Small intestine (tissue), 7 donors: ENCODE results near the gene DMRTB1. TPM values are rescaled to one million over a fixed set of nuclear protein-coding genes. Genes with fewer than 3 reads are reported as not detected.

Source experiments
- DNase-seq, 2 donors: peaks; one replicate each; pipeline versions ENCODE4 v3.0.0 to v3.0.0-alpha.2; 2013
- FAIRE-seq: peaks from 2 replicates; lab custom pipeline; 2012; peaks lifted over from hg19 to GRCh38; lab: Jason Lieb, UNC
- H3K27ac ChIP-seq, 3 donors: one replicate each; pipeline ENCODE4 v1.5.1; 2013; ENCODE audit warnings: low read length in 2 of 3, mild to moderate bottlenecking in 2 of 3, control low read depth in 1 of 3, inconsistent platforms in 1 of 3, low read depth in 1 of 3, moderate library complexity in 1 of 3
- H3K27me3 ChIP-seq, 3 donors: one replicate each; pipeline ENCODE4 v1.6.1; 2013; ENCODE audit warnings: low read length in 3 of 3, inconsistent platforms in 1 of 3; ENCODE audit not compliant: control insufficient read depth in 3 of 3, insufficient read depth in 3 of 3
- H3K36me3 ChIP-seq, 3 donors: one replicate each; pipeline ENCODE4 v1.6.1; 2013; ENCODE audit warnings: low read length in 3 of 3, inconsistent platforms in 1 of 3, low read depth in 1 of 3, mild to moderate bottlenecking in 1 of 3, moderate library complexity in 1 of 3; ENCODE audit not compliant: control insufficient read depth in 3 of 3, insufficient read depth in 2 of 3
- H3K4me1 ChIP-seq, 3 donors: one replicate each; pipeline ENCODE4 v1.6.1; 2013; ENCODE audit warnings: low read length in 2 of 3, inconsistent platforms in 1 of 3, low read depth in 1 of 3, mild to moderate bottlenecking in 1 of 3, moderate library complexity in 1 of 3; ENCODE audit not compliant: control insufficient read depth in 3 of 3, insufficient read depth in 2 of 3
- H3K4me3 ChIP-seq, 3 donors: one replicate each; pipeline ENCODE4 v1.5.1; 2013; ENCODE audit warnings: low read length in 3 of 3, control low read depth in 1 of 3, inconsistent platforms in 1 of 3, low read depth in 1 of 3, mild to moderate bottlenecking in 1 of 3, moderate library complexity in 1 of 3
- H3K9me3 ChIP-seq, 2 donors: one replicate each; pipeline ENCODE4 v1.6.1; 2013; ENCODE audit warnings: low read depth in 1 of 2, low read length in 1 of 2; ENCODE audit not compliant: control insufficient read depth in 2 of 2, insufficient read depth in 1 of 2
- WGBS, 3 donors: extraction: QIAGEN DNeasy Blood & Tissue Kit; methylation state at CpG; one replicate each; pipeline ENCODE4 v1.1.7; 2013; 5-methylcytosine and 5-hydroxymethylcytosine counted together
- polyA plus RNA-seq, 4 donors: library from polyadenylated mRNA; stranded (reverse) in 3 of 4; unstranded in 1 of 4; fragments of 200-250 nt in 3 of 4; fragments of 120-200 nt in 1 of 4; gene quantifications; one replicate each; pipeline versions ENCODE4 v1.2.1 to v1.2.3, GENCODE V29; 2013
- donor health status: healthy with polysubstance abuse.
- donor health status: control.
- donor health status: control.
- donor health status: Bipolar disorder and iron deficiency.
- donor health status: healthy.

Gene DMRTB1
- polyA plus RNA-seq, 4 donors = not detected

GRCh38 chr1:53455364-53455991 lies 3.7 kb upstream of the DMRTB1 start:
- Histone ChIP-seq H3K4me3 (no peak overlapping the region), H3K27me3 (peaks cover 0 to 6% (median 0%) of the 10 kb centered on the region in 3 donors), H3K4me1 (no peaks in the 10 kb centered on the region), H3K27ac (no peak overlapping the region), H3K36me3 (no peaks in the 10 kb centered on the region), H3K9me3 (no peaks in the 10 kb centered on the region)
- DNase-seq = no peak
- WGBS, 3 donors = 55 to 68% (median 57%) methylated on average over 6 of the region's 6 CpGs
- FAIRE-seq = no peak

GRCh38 chr1:53458634-53459033 lies 565 bp upstream of the DMRTB1 start:
- Histone ChIP-seq H3K27me3 (peaks cover 0 to 6% (median 0%) of the 10 kb centered on the region in 3 donors), H3K4me3 (no peak overlapping the region), H3K4me1 (no peaks in the 10 kb centered on the region), H3K36me3 (no peaks in the 10 kb centered on the region), H3K9me3 (no peaks in the 10 kb centered on the region), H3K27ac (no peak overlapping the region)
- 75 to 80% (median 77%) methylated on average over 3 of the region's 3 CpGs for WGBS, 3 donors
- FAIRE-seq (no peak), DNase-seq (no peak)

- H3K4me1 ChIP-seq = no peaks in the 10 kb centered on the region
- no peak overlapping the region for H3K27ac ChIP-seq
- H3K27me3 ChIP-seq = peaks cover 0 to 3% (median 0%) of the 10 kb centered on the region in 3 donors
- DNase-seq (no peak), FAIRE-seq (no peak)
- 93 to 95% (median 93%) methylated on average over 25 of the region's 25 CpGs for WGBS, 3 donors
- H3K4me3 ChIP-seq = no peak overlapping the region
- H3K36me3 ChIP-seq = no peaks in the 10 kb centered on the region
- no peaks in the 10 kb centered on the region for H3K9me3 ChIP-seq
These were observed 1.0 kb downstream of the DMRTB1 start for GRCh38 chr1:53460211-53460634.

- H3K27ac ChIP-seq = no peak overlapping the region
- DNase-seq (no peak), FAIRE-seq (no peak)
- no peaks in the 10 kb centered on the region for H3K4me1 ChIP-seq
- H3K4me3 ChIP-seq = no peak overlapping the region
- peaks cover 0 to 2% (median 0%) of the 10 kb centered on the region in 3 donors for H3K27me3 ChIP-seq
- 86 to 88% (median 87%) methylated on average over 29 of the region's 29 CpGs for WGBS, 3 donors
- no peaks in the 10 kb centered on the region for H3K36me3 ChIP-seq
- H3K9me3 ChIP-seq = no peaks in the 10 kb centered on the region
These were observed 1.6 kb downstream of the DMRTB1 start for GRCh38 chr1:53460666-53461322.

GRCh38 chr1:53461323-53462044 lies 2.3 kb downstream of the DMRTB1 start:
- no peaks in the 10 kb centered on the region for H3K4me1 ChIP-seq
- no peak for FAIRE-seq
- WGBS, 3 donors = 90 to 93% (median 92%) methylated on average over 24 to 25 of the region's 25 CpGs
- no peak overlapping the region for H3K4me3 ChIP-seq
- DNase-seq = no peak
- H3K36me3 ChIP-seq = no peaks in the 10 kb centered on the region
- no peaks in the 10 kb centered on the region for H3K27me3 ChIP-seq
- no peak overlapping the region for H3K27ac ChIP-seq
- H3K9me3 ChIP-seq = no peaks in the 10 kb centered on the region

GRCh38 chr1:53462193-53462592 lies 3.0 kb downstream of the DMRTB1 start:
- DNase-seq = no peak
- H3K27me3 ChIP-seq = no peaks in the 10 kb centered on the region
- H3K36me3 ChIP-seq = no peaks in the 10 kb centered on the region
- no peak overlapping the region for H3K27ac ChIP-seq
- H3K9me3 ChIP-seq = no peaks in the 10 kb centered on the region
- 38 to 73% (median 53%) methylated on average over 6 of the region's 6 CpGs for WGBS, 3 donors
- no peak overlapping the region for H3K4me3 ChIP-seq
- no peak for FAIRE-seq
- no peaks in the 10 kb centered on the region for H3K4me1 ChIP-seq

GRCh38 chr1:53462769-53463501 lies 3.7 kb downstream of the DMRTB1 start:
- Histone ChIP-seq H3K4me3 (no peak overlapping the region), H3K9me3 (no peaks in the 10 kb centered on the region), H3K36me3 (no peaks in the 10 kb centered on the region), H3K4me1 (no peaks in the 10 kb centered on the region), H3K27me3 (no peaks in the 10 kb centered on the region), H3K27ac (no peak overlapping the region)
- 76 to 79% (median 78%) methylated on average over 11 of the region's 11 CpGs for WGBS, 3 donors
- FAIRE-seq (no peak), DNase-seq (no peak)
